Measurements from ENCODE around the gene GLI3.

The GLI3 gene

DNA sequence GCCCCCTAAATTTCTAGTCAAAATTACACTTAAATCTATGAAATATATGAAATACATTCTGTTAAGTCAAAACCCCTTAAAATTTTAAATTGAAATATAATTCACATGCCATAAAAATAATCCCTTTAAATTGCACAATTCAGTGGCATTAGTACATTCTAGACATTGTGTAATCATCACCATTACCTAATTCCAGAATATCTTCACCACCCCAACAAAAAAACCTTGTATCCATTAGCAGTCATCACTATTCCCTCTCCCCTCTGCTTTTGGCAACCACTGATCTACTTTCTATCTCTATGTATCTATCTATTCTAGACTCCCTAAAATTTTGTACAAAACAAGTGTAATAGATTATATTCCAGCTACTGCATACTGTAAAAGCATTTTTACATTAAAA lies 261.2 kb downstream of the GLI3 start:
- no peak for TF ChIP-seq ZNF274 (IDR thresholded peaks at IDR 0.05; ENCODE audit: low read depth, low read length)
- no peak overlapping the region for H3K4me3 ChIP-seq (ENCODE audit: low read length)

DNA sequence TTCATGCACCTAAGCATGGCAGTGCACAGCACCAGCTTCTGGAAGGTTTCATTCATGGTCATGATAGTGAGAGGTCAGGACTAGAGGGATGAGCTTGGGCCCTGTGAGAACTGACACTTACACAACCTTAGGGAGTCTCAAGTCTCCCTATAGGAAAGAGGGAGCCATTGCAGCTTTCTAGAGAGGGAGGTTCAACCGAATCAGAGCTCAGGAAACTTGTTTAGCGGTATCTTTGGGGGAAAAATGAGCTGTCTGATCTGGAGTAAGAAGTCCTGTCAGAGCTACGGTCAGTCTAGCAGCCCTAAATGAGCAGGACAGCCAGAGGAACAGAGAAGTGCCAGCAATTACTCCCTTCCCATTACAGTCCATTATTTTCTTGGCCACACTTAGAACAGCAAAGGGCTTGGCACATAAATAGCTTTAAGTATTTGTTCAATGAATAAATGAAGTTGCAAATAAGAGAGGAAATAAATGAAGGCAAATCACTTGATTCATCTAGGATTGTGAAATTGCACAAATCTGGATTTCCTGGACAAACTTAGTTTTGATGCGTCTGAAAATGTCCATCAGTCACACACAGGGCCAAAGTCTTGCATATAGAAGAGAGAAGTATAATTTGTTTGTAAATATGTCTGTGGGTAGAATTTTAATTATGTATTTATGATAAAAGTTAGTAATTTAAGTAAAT lies 262.0 kb downstream of the GLI3 start:
- TF ChIP-seq ZNF274 (IDR thresholded peaks at IDR 0.05; ENCODE audit: low read depth, low read length) = no peak
- H3K4me3 ChIP-seq (ENCODE audit: low read length) = no peak overlapping the region

DNA sequence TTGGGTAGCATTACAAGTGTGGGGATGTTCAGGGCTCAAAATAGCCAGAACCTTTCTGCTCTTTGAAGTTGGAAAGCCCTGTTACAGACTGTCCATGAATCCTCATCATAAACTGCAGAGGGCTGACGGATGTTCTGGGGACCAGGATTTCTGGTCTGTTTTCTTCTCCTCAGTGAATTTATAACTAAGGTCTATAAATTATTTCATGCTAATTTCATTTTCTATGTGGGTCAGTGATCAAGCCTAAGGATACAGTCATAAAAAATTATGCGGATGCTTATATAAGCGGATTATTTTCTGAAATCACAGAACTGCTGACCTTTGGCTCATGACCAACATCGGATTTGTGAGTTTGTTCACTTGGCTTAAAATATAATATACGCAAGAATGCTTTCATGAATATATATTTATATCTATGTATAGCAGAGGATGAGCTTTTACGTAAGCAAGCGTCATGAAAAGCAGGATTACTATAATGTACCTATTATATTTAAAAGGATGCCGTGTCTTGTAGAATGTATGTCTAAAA lies 263.7 kb downstream of the GLI3 start:
- H3K4me3 ChIP-seq (ENCODE audit: low read length) = no peak overlapping the region
- TF ChIP-seq ZNF274 (IDR thresholded peaks at IDR 0.05; ENCODE audit: low read depth, low read length) = no peak

DNA sequence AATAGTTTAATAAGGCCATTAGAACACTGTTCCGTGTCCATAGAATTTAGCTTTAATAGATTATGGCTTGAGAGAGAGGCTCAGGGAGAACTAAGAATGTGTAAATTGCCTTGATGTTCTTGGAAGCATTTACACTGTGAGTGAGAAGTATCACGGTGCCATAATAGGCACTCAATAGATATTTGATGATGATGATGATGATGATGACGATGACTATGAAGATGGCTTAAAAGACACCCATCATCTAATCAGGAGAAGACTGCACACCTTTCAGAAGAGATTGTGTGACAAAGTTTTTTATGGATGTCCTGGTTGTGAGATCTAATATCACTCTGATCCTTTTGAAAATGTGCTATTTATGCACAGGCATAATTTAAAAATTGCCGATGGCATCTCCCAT lies 264.2 kb downstream of the GLI3 start:
- TF ChIP-seq ZNF274 (IDR thresholded peaks at IDR 0.05; ENCODE audit: low read depth, low read length) = no peak

DNA sequence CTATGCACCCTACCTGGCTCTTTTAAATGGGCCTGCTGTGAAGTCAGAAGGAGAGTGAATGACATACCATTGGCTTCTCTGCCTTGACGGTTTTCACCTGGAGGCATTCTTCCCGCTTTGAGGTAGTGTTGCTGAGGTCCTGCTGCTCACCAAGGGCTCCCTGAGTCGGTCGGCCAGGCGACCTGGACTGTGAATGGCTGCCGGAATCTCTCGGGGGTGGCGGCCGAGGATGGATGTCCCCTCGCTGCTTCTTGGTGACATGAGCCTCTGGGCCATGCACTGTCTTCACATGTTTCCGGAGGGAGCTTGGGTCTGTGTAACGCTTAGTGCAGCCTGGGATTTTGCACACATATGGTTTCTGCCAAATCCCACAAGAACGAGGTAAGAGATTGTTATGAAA lies 264.7 kb downstream of the GLI3 start:
- TF ChIP-seq ZNF274 (IDR thresholded peaks at IDR 0.05; ENCODE audit: low read depth, low read length) = no peak
- no peak overlapping the region for H3K4me3 ChIP-seq (ENCODE audit: low read length)

More for the DNA sequence above, 264.2 kb downstream of the GLI3 start:
- H3K4me3 ChIP-seq (ENCODE audit: low read length) = no peak overlapping the region

DNA sequence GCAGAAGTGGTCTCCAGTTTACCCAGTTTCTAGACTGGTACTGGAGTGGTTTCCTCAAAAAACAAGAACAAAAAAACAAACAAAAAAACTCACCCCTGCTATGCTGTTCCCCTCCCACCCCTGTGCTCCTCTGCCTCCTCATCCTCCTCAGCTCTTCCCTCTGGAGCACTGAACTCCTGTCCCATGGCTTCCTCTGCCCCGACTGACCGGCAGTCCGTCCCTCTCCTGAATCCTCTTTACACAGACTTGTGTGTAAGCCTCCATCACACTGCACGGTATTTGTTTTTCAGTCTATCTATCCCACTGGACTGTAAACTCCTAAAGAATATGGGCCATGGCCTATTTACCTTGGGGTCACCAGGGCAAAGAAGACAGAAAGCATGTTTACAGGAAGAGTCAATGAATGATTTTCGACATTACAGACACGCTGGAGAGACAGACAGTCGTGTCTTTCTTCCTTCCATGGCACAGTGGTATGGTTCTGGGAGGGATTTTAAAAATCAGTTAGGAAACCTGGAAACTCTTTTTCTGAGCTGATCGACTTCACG lies 265.3 kb downstream of the GLI3 start:
- no peak for TF ChIP-seq ZNF274 (IDR thresholded peaks at IDR 0.05; ENCODE audit: low read depth, low read length)
- no peak overlapping the region for H3K4me3 ChIP-seq (ENCODE audit: low read length)

DNA sequence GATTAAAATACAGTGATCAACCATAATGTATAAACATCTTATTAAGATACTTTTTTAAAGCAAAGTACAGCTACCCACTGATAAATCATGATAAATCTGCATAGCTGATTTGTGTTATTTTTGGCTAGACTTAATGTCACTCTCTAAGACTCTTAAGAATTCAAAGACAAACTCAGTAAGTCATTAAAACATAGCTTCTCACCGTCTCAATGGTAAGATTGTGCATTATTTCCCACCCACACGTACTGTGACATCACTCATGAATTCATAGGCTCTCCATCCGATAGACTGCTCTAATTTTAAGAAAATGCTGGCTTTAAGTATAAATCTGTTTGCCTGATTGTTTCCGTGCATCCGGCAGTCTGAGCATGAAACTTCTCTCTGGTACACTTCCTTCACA lies 266.1 kb downstream of the GLI3 start:
- H3K4me3 ChIP-seq (ENCODE audit: low read length) = no peak overlapping the region
- no peak for TF ChIP-seq ZNF274 (IDR thresholded peaks at IDR 0.05; ENCODE audit: low read depth, low read length)

DNA sequence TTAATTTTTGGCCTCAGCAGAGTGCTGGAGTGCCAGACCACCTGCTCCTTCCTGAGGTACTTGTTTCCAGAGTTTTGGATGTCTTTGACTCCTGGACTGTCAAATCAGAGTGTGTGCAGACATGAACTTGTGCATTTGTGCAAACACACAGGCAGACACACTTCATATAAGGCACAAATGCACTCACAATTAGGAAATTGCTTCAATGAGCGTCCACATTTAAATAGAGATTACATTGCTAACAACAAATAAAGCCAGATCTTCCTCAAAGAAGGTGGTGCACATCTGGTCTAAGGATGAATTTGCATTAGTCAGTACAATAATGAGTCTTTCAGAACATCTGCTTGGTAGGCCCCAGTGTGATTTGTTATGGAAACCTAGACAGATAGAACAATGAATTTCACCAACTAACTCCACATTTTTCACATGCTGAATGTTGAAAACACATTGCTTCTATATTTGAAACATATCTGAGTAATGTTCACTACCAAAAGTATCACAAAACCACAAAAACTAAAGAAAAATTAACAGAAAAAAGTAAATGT lies 267.4 kb downstream of the GLI3 start:
- no peak for TF ChIP-seq ZNF274 (IDR thresholded peaks at IDR 0.05; ENCODE audit: low read depth, low read length)

DNA sequence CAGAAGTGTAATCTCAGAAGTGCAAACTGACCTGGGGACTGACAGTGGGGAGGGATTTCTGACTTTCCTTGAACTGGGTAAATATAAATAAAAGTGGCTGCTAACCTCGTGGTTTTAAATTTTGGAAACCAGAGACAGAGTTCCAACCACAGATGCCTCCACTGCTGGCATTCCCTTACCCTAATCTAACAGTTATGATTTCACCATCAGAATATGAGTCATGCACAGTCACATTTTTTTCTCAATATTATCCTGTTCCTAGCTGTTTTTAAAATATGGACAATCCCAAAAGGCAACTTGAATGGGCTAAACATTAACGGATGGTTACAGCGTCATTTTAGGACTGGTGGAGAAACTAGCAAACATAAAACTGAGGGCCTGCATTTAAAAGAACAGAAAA lies 269.9 kb downstream of the GLI3 start:
- no peak overlapping the region for H3K4me3 ChIP-seq (ENCODE audit: low read length)
- no peak for TF ChIP-seq ZNF274 (IDR thresholded peaks at IDR 0.05; ENCODE audit: low read depth, low read length)

More for the DNA sequence above, 267.4 kb downstream of the GLI3 start:
- no peak overlapping the region for H3K4me3 ChIP-seq (ENCODE audit: low read length)

DNA sequence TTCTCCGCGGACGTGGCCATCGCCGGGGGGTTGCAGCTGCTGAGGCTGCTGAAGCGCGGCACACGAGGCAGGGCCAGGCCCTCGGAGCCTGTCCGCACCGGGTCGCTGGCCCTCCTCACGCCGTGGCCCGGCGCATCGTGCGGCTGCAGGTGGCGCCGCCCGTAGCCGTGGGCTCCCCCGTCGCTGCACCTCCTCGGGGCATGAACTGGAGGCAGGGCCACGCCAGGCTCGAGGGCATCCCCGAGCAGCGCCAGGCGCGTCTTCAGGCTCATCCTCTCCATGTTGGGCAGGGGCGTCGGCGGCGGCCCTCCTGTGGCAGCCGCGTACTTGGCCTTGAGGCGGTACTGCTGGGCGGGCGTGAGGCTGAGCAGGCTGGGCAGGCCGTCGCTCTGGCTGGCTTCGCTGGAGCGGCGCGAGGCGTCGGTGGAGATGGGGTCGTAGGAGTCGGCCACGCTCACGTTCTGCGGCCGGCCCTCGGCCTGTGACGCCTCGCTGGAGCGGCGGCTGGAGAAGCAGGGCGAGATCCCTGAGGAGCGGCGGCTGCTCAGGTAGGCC lies 271.0 kb downstream of the GLI3 start:
- TF ChIP-seq ZNF274 (IDR thresholded peaks at IDR 0.05; ENCODE audit: low read depth, low read length) = no peak
- no peak overlapping the region for H3K4me3 ChIP-seq (ENCODE audit: low read length)

DNA sequence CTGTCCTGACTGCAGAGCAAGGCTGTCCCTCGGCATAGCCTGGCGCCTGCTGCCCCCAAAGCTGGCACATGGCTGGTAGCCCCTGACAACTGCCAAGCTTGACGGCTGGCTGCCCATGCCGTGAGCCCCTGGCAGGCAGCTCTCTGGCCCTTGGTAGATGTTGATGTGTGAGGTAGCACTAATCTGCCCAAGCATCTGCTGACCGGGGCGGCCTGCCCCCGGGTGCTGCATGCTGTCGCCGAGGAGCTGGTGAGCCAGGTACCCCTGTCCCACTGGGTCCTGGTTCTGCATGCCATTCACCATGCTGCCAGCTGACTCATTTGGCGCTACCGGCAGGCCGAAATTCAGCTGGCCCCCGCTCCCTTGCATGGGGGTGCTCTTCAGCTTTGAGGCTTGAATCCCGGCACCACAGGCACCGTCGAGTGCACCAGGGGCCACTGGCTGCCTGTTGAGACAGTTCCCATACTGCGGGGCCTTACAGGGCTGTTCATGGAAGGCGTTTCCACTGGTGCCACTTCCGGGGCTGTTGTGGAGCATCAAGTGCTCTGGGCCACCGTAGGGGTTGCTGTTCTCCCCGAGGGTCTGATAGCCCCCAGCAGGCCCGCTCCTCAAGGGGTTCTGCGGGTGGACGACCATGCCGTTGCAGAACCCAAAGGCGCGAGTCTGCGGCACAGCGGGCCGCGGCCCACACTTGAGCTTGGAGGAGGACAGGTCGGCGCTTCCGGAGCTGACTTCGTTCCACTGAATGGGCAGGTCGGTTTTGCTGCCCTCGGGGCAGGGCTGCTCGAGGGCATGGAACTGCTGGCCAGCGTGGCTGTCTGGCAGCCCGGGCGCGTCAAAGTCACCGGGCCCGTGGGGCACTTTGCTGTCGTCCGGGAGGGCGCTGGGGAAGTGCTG lies 271.9 kb downstream of the GLI3 start:
- TF ChIP-seq ZNF274 (IDR thresholded peaks at IDR 0.05; ENCODE audit: low read depth, low read length) = no peak
- H3K4me3 ChIP-seq (ENCODE audit: low read length) = no peak overlapping the region

DNA sequence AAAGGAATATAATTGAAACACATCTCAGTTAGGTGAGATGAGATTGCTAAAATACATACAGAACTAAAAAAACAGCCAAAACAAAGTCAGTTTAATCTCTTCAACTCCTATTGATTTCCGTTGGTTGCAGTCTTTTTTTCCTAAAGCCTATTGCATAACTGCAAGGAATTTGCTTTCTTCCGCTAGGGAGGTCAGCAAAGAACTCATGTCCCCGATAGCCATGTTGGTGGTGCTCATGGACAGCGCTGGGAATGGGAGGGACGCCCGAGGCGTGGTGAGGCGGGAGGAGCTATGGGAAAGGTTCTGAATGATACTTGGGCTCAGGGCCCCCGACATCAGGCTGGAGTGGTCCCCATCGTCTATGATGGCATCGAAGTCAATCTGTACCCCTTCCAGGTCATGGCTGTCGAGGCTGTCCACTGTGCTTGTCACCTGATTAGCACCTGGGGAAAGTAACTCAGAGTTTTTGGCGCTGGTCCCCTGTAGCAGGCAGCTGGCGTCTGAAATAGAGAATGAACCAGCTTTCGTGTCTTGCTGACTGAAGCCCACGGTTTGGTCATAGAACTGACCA lies 272.7 kb downstream of the GLI3 start:
- H3K4me3 ChIP-seq (ENCODE audit: low read length) = no peak overlapping the region
- no peak for TF ChIP-seq ZNF274 (IDR thresholded peaks at IDR 0.05; ENCODE audit: low read depth, low read length)

DNA sequence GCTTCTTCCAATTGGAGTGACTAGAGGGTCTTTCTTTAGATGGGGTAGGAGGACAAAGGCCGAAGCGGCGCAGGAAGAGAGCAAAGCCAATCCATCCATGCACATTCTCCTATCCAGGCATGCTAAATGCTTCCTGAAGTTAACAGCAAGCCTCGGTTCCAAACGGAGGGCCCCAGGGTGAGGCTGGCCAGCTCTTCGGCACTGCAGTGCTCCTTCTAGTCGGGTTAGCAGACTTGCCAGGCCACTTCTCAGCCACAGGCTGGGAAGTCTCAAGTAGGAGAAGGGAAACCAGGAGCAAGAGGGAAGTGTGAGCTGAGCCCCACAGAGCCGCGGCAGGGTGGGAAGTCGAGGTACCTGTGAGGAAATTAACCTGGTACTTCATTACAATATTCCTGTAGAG lies 280.3 kb downstream of the GLI3 start:
- no peak for TF ChIP-seq ZNF274 (IDR thresholded peaks at IDR 0.05; ENCODE audit: low read depth, low read length)
- H3K4me3 ChIP-seq (ENCODE audit: low read length) = no peak overlapping the region

Data from GM08714 (cell line).